Epithelial cell of esophagus (primary cell): ENCODE data around the gene EHMT1.

Experiments used
- DNase-seq: peaks from one replicate; pipeline ENCODE4 v3.0.0; 2010; ENCODE audit warnings: low read depth
- H3K4me3 ChIP-seq: 2 replicates; pipeline ENCODE4 v1.5.1; 2011; ENCODE audit warnings: mild to moderate bottlenecking, low read length, control low read depth
- TF ChIP-seq, protein P1 (sequence below): IDR thresholded peaks from 2 replicates; pipeline ENCODE4 v1.5.1; 2011; ENCODE audit warnings: low read depth, mild to moderate bottlenecking, low read length, control low read depth, inconsistent platforms; ENCODE audit not compliant: insufficient read depth; ENCODE audit errors: missing control alignments

The EHMT1 gene

DNA sequence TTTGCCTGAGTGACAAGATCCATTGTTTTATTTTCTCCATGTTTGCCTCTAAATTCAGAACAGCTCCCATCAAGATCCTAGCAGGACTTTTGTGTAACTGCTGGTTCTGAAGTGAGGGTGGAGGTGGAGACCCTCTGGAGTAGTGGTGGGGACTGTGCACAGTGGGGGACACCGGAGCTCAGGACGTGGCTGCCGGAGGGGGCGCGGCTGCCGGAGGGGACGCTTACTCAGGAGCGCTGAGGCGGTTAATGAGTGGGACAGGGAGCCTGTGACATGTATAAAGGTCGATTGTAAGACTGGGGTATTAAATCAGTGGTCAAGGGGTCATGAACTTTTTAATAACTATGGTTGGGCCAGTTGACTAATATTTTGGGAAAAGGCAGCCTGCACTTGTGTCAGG lies 131.8 kb downstream of the EHMT1 start:
- TF ChIP-seq, protein P1, sequence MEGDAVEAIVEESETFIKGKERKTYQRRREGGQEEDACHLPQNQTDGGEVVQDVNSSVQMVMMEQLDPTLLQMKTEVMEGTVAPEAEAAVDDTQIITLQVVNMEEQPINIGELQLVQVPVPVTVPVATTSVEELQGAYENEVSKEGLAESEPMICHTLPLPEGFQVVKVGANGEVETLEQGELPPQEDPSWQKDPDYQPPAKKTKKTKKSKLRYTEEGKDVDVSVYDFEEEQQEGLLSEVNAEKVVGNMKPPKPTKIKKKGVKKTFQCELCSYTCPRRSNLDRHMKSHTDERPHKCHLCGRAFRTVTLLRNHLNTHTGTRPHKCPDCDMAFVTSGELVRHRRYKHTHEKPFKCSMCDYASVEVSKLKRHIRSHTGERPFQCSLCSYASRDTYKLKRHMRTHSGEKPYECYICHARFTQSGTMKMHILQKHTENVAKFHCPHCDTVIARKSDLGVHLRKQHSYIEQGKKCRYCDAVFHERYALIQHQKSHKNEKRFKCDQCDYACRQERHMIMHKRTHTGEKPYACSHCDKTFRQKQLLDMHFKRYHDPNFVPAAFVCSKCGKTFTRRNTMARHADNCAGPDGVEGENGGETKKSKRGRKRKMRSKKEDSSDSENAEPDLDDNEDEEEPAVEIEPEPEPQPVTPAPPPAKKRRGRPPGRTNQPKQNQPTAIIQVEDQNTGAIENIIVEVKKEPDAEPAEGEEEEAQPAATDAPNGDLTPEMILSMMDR, result no peak
- DNase-seq, result no peak
- no peak overlapping the region for H3K4me3 ChIP-seq

DNA sequence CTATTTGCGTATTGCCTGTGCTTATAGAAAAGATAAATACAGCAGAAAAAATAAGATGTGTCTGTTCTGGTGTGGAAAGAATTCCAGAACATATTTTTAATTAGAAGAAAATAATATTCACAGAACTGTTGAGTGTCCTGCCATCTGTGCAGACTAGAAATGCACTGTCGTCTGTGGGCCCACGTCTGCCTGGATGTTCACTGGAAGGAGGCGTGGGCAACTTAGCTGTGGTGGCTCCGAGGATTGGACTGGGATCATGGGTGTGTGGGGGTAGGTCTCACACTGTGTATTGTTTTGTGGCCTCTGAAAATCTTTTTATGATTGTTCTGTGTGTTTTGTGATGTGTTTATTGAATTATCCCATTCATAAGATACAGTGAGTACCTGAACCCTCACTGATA lies 132.8 kb downstream of the EHMT1 start:
- TF ChIP-seq, protein P1, result no peak
- DNase-seq, result no peak
- H3K4me3 ChIP-seq, result no peak overlapping the region

DNA sequence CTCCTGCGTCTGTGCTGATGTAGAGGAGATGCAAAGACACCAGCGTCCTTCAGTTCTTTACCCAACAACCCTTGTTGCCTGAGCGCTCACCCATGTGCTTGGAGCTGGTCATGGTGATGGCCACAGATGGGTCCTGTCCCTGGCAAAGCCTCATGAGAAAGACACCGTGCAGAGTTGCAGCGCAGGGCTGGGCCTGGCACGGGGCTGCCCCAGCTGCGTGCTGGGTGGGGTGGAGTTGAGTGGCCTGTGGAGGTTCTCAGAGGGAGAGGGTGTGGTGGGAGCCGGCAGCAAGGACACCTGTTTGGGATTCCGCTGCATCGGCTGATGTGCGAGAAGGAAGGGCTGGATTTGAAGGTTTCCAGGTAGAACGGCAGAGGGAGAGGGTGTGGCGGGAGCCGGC lies 133.6 kb downstream of the EHMT1 start:
- no peak overlapping the region for H3K4me3 ChIP-seq
- TF ChIP-seq, protein P1, result no peak
- no peak for DNase-seq

DNA sequence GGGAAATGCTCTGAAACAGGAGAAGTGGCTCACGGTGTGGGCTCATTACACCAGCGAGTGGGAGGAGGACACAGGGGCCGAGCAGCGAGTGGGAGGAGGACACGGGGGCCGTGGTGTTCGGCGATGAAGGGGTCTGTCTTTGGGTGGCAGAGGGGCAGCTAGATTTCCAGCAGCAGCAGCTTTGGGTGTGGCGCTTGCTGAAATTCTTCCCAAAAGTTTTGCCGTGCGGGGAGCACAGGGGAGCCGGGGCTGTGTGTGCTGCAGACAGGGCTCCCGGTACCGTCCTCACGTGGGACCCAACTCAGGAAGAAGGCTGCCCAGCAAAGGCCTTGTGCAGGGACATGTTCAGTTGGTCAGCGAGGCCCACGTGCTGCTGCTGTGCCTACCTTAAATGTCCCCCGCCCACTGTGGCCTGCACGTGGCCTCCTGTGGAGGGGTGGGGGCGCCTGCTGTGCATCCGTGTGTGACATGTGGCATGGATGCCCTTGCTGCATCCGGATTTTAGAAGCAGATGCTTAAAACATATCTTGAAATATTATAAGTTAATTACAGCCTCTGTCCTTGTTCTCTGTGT lies 134.5 kb downstream of the EHMT1 start:
- no peak overlapping the region for H3K4me3 ChIP-seq
- no peak for DNase-seq
- TF ChIP-seq, protein P1, result no peak

DNA sequence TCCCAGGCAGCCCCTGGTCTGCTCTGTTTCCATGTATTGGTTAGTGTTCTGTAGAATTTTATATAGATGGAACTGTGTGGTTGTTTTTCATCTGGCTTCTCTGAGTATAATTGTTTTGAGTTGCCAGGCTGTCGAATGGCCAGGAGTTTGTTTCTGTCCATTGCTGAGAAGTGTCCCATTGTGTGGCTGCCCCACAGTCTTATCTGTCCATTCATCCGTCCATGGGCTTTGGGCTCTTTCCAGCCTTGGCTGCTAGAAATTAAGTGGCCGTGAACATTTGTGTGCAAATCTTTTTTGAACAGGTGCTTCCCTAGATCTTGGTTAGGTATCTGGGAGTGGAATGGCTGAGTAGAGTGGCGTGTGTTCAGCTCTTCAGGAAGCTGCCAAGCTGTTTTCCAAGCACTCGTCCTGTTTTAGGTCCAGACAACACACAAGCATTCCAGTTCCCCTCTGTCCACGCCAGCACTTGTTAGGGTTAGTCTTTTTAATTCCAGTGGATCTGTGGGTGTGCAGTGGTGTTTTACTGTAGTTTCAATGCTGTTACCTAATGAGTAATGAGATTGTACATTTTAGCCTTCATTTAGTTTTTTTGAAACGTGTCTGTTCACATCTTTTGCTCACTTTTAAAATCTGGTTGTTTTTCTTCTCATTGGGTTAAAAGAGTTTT lies 136.6 kb downstream of the EHMT1 start:
- H3K4me3 ChIP-seq, result no peak overlapping the region
- no peak for DNase-seq
- TF ChIP-seq, protein P1, result no peak

DNA sequence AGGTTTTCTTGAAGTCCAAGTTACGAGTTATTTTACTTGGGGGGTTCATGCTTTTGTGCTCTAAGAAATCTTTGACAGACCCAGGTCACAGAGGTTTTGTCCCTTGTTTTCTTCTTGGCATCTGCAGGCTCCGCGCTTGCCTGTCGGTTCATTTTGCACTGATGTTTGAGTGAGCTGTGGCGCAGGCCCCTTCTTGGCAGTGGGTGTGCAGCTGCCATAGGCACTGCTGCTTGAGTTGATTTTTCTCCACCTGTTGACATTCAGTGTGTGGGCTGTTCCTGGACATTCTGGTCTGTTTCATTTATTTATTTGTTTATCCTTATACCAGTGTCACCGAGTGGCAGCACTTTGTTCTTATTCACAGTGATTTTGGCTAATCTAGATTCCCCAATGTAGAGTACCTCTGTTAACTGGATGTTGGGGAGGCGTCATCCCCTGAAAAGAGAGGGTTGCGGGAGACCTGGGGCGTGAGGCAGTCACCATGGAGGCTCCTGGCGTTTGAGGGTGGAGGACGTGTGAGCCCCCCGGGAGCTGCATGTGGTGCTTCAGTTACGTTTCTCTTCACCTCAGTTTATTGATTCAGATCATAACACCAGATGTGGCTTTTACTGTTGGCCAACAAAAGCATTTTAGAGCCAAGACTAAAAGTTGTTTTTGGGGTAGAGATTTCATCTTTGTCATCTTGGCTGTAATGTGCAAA lies 137.4 kb downstream of the EHMT1 start:
- TF ChIP-seq, protein P1, result no peak
- no peak for DNase-seq
- H3K4me3 ChIP-seq, result no peak overlapping the region
